ENCODE measurements around the gene TAF8. TPM values are rescaled to one million over a fixed set of nuclear protein-coding genes. Genes with fewer than 3 reads are reported as not detected.

The TAF8 gene
- total and polyA plus RNA-seq, 10 of the 15 experiments (the other 5 are each of a cell fraction or from before 2014, with no cell fraction given): 11.7 to 30.9 (median 19.9) TPM

GRCh38 chr6:42071881-42072583, 21.7 kb downstream of the TAF8 start:
- no peaks in the 10 kb centered on the region for H3K79me2 ChIP-seq (ENCODE audit: control insufficient read depth, insufficient read depth, low read length)
- no peaks in the 10 kb centered on the region for H4K20me1 ChIP-seq (ENCODE audit: control insufficient read depth, insufficient read depth)
- H2AFZ ChIP-seq (ENCODE audit: control insufficient read depth, low read depth, low read length): no peak overlapping the region
- WGBS (ENCODE audit: insufficient coverage, insufficient replicate concordance, low lambda C conversion rate, missing lambda C conversion rate): 82% methylated on average over 6 of the region's 6 CpGs
- RAD21 ChIA-PET (ENCODE audit: unreplicated experiment): no interaction called here
- POLR2A ChIA-PET: no interaction called here
- FAIRE-seq (no peak), ATAC-seq (no peak), DNase-seq (ENCODE audit: low read depth, low spot score) (no peak)
- CTCF ChIA-PET: interaction anchor here (1.2 kb wide), 1 partner anchor 13 kb away, joined by 4 read pairs; no protein-coding TSS in a partner anchor
- in situ Hi-C loops (cut with MboI) (no loop called here), intact Hi-C loops (cut with micrococcal nuclease; ENCODE audit: unreplicated experiment) (no loop called here)
- peaks cover 6 to 22% of the 10 kb centered on the region in 2 experiments; a peak in 3 of 4 replicates for H3K36me3 ChIP-seq (ENCODE audit: control insufficient read depth in 2 of 2, insufficient read depth in 2 of 2, low read length in 1 of 2)
- no peaks in the 10 kb centered on the region for H3K4me1 ChIP-seq (ENCODE audit: control insufficient read depth, insufficient read depth, low read length)
- BruUV-seq (replicated peaks): no TSS peak
- no peaks in the 10 kb centered on the region for H3K9me3 ChIP-seq (replicated peaks; ENCODE audit: control insufficient read depth, insufficient read depth, low read length)
- no peak overlapping the region for H3K4me3 ChIP-seq
- no peak overlapping the region for H3K27ac ChIP-seq (ENCODE audit: control insufficient read depth, insufficient read depth)
- SMC1A ChIA-PET (ENCODE audit: uncharacterized antibody, unreplicated experiment): interaction anchor here (1.5 kb wide), 1 partner anchor 142 kb away, joined by 4 read pairs; no protein-coding TSS in a partner anchor
- no peaks in the 10 kb centered on the region for H3K27me3 ChIP-seq (replicated peaks in 1 of 2; ENCODE audit: control insufficient read depth in 2 of 2, insufficient read depth in 2 of 2, low read length in 1 of 2)
- no peak overlapping the region for H3K4me2 ChIP-seq (ENCODE audit: control insufficient read depth, insufficient read depth)
- no peak overlapping the region for H3K9ac ChIP-seq (ENCODE audit: control insufficient read depth, insufficient read depth, low read length)
- TF ChIP-seq SREBF1 (IDR thresholded peaks at IDR 0.05; ENCODE audit: low read length) (no peak), ZZZ3 (IDR thresholded peaks at IDR 0.05; ENCODE audit: control insufficient read depth, insufficient read length, low read depth) (no peak), REST (IDR thresholded peaks at IDR 0.05; ENCODE audit: low read depth, low read length) (no peak), FOXM1 (IDR thresholded peaks at IDR 0.05; ENCODE audit: low read depth, low read length) (no peak), CTCF (IDR thresholded peaks at IDR 0.05 in 2 of 3, conservative IDR thresholded peaks at IDR 0.05 in 1 of 3; ENCODE audit: control insufficient read depth in 2 of 3, extremely low read depth in 1 of 3, insufficient read depth in 1 of 3, low read depth in 3 of 3, low read length in 3 of 3) (no peak), NFIC (IDR thresholded peaks at IDR 0.05; ENCODE audit: low read depth, low read length) (no peak), HDAC6 (IDR thresholded peaks at IDR 0.05; ENCODE audit: unreplicated experiment) (no peak), BCLAF1 (IDR thresholded peaks at IDR 0.05) (no peak), ZNF622 (IDR thresholded peaks at IDR 0.05) (no peak), SKIL (IDR thresholded peaks at IDR 0.05; ENCODE audit: low read depth, poor library complexity, severe bottlenecking) (no peak), E2F4 (IDR thresholded peaks at IDR 0.05; ENCODE audit: low read depth, low read length) (no peak)

All from GM12878 (cell line).